Activated gamma-delta T cell (primary cell): ENCODE results near the gene TRAPPC8.
"Not testable (repeated sequence)": the region's sequence is repeated elsewhere in the genome, so short reads cannot be mapped to it uniquely, and the experiment has no call there.

Source experiments
- DNase-seq: peaks from one replicate; lab custom pipeline; 2025; lab: John Stamatoyannopoulos, UW
- total RNA-seq, 2 donors: gene quantifications; one replicate each; lab custom pipeline; 2026; lab: John Stamatoyannopoulos, UW

The TRAPPC8 gene, protein sequence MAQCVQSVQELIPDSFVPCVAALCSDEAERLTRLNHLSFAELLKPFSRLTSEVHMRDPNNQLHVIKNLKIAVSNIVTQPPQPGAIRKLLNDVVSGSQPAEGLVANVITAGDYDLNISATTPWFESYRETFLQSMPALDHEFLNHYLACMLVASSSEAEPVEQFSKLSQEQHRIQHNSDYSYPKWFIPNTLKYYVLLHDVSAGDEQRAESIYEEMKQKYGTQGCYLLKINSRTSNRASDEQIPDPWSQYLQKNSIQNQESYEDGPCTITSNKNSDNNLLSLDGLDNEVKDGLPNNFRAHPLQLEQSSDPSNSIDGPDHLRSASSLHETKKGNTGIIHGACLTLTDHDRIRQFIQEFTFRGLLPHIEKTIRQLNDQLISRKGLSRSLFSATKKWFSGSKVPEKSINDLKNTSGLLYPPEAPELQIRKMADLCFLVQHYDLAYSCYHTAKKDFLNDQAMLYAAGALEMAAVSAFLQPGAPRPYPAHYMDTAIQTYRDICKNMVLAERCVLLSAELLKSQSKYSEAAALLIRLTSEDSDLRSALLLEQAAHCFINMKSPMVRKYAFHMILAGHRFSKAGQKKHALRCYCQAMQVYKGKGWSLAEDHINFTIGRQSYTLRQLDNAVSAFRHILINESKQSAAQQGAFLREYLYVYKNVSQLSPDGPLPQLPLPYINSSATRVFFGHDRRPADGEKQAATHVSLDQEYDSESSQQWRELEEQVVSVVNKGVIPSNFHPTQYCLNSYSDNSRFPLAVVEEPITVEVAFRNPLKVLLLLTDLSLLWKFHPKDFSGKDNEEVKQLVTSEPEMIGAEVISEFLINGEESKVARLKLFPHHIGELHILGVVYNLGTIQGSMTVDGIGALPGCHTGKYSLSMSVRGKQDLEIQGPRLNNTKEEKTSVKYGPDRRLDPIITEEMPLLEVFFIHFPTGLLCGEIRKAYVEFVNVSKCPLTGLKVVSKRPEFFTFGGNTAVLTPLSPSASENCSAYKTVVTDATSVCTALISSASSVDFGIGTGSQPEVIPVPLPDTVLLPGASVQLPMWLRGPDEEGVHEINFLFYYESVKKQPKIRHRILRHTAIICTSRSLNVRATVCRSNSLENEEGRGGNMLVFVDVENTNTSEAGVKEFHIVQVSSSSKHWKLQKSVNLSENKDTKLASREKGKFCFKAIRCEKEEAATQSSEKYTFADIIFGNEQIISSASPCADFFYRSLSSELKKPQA (N-terminal part only)
- 180 to 191 reads per million in 2 donors for total RNA-seq

DNA sequence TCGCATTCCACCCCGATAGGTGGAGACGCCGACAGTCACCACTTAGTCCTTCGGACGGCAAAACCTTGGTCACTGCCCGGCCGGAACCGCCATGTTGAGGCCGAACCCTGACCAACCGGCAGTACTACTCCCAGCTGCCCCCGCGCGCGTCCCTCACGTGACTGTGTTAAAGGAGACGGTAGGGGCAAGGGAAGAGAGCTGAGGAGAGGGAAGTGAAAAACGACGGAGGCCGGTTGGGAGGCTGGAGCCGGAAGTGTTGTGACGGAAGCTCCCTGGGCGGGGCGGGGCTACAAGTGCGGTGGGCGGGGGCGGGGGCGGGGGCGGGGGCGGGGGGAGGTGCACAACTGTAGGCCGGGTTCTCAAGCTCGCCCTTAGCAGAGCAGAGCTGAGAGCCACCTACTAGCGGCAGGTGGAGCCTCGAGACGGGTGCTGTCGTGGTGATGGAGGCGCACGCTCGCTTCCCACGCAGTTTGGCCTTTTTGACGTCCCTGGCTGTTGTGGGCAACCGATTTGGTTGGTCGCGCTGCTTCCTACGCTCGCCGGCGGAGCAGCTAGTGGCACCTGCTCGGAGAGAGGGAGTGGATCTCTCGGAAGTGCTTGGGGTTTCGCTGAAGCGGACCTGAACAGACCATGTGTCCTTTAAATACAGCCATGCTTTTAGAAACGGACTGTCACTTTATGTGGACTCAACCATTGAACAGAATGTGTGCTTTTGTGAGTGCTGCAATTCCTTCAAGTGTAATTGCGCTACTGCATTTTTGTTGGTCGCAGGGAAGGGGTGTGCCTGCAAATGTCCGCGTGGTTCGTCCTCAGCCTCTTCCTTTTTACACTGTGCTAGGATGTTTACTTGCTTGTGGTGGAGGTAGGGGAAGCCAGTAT is at the start of gene TRAPPC8:
Gene TRAPPC8 (minus strand): TSS at position 130 of the 879 bp plus-strand sequence. CDS start 364 bp downstream, outside the sequence.
- DNase-seq: peak; percentile 86

DNA sequence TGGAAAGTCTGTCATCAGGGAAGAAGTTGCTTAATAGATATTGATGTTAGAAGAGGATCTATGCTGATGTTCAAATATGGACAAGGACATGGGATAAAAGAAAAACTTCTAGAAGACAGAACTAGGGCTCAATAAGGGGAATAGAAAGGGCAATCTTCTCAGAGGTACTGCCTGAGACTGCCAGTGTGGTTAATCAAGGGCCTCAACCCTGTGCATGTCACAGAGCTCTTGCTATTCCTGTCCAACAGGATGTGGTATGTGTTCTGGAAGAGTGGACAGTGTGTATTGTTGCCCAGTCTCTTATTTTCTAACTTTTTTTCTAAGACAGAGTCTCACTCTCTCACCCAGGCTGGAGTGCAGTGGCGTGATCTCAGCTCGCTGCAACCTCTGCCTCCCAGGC is 47.9 kb upstream of the TRAPPC8 start:
- no peak for DNase-seq

DNA sequence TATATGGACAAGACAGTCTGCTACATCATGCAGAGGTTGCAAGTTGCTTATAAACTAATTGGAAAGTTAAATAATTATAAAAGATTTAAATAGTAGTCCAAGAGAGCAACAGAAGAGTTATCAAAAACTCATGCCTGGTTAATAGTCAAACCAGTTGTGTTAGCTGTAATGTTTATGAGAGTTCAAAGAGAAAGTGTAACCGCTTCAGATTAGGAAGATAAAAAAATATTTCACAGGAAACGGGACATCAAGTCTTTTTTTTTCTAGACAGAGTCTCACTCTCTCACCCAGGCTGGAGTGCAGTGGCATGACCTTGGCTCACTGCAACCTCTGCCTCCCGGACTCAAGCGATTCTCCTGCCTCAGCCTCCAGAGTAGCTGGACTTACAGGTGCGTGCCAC is 41.0 kb upstream of the TRAPPC8 start:
- no peak for DNase-seq

DNA sequence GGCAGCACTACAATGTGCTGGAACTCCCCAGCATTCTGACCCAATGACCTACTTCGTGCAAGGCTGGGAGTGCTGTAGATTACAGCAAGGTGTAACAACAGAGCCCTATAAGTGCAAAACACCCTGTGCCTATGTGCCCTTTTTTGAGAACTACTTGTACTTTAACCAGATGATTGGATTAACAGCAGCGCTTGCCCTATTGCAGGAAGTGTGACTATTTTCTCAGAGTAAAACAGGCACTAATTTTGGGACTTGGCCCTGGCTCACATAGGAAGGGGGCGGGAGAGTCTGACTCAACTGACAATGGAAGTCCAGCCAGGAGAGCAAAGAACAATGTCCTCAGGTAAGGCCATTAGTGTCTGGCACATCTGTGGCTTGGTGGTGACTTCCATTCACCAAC is 40.1 kb upstream of the TRAPPC8 start:
- DNase-seq: no peak

DNA sequence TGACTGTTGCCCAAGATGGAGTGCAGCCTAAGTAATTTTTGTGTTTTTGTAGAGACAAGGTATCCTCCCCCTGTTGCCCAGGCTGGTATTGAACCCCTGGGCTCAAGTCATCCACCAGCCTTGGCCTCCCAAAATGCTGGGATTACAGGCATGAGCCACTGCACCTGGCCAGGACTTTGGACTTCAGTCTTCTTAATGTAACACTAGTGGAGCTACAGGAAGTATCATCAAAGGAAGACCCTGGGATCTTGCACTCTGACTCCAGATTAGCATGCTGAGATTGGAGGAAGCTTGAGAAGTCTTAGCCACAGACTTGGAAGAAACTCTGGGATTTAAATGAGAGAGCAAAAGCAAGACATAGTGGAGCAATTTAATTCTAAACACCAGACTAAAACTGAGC is 37.9 kb upstream of the TRAPPC8 start:
- DNase-seq: no peak

DNA sequence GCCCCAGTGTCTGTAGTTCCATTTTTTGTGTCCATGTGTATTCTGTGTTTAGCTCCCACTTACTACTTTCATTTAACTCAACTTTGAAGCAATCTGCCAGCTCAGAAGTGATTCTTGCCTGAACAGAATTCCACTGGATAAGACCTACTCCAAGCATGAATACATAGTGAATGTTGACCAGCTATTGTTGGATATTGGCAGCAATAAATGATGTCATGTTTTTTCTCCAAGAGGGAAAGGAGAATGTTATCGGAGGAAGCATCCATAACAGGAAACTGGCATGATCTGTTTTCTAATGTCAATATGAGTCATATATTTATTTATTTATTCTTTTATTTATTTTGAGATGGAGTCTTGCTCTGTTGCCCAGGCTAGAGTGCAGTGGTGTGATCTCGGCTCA is 36.8 kb upstream of the TRAPPC8 start:
- no peak for DNase-seq

DNA sequence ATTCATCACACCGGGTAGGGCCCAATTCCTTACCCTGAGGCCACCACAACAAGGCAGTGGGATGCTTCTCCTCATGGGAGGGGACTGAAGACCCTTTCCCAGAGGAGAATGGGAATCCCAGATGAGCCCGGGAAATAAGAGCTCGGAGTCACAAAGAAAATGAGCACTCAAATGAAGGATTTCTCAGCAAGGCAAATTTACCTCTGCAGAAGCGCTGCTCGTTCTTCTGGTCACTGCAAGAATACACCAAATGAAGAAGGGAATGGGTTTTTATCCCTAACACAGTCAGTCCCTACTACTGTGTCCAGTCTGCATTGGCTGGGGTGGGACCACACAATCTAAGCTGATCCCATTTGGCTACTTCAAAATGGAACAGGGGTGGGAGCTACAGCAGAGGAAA is 35.7 kb upstream of the TRAPPC8 start:
- DNase-seq: no peak

DNA sequence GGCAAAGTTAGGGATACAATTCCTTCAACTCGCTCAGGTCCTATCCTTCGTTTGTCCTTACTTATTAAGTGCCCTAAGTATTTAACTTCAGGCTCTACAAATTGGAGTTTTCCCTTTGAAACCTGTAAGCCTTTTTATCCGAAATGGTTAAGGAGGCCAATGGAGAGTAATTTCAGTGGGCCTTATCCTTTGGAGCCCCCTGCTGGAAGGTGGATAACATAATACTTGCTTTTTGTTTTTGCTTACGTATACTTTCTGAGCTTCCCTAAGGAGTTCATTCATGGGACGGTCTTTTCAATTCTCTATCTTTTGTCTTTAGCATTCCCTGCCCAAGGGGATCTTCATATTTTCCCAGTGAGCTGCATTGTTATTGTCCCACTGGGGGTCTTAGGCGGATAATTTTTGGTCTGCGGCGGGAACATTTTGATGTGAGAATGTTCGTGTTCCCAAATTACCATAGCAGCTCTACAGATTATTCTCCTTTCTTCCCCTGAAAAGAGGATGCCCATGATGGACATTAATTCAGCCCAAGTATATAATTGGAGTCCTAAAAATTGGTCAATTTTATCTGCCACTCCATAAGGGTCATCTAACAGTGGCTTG is 34.4 kb upstream of the TRAPPC8 start:
- no peak for DNase-seq

DNA sequence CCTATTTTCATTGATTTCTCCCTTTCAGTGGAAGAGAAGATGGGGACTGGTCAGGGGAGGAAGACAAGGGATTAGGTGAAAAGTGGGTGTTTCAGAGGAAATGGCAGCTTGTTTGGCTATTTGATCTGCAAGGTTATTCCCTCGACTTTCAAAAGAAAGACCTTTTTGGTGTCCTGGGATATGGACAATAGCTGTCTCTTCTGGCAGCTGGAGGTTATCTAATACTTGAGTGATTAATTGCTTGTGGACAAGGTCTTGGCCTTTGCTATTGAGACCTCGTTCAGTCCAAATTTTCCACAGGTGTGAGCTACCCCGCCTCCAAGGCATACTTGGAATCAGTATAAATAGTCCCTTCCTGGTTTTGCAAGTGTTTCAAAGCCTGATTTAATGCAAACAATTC is 33.3 kb upstream of the TRAPPC8 start:
- no peak for DNase-seq

DNA sequence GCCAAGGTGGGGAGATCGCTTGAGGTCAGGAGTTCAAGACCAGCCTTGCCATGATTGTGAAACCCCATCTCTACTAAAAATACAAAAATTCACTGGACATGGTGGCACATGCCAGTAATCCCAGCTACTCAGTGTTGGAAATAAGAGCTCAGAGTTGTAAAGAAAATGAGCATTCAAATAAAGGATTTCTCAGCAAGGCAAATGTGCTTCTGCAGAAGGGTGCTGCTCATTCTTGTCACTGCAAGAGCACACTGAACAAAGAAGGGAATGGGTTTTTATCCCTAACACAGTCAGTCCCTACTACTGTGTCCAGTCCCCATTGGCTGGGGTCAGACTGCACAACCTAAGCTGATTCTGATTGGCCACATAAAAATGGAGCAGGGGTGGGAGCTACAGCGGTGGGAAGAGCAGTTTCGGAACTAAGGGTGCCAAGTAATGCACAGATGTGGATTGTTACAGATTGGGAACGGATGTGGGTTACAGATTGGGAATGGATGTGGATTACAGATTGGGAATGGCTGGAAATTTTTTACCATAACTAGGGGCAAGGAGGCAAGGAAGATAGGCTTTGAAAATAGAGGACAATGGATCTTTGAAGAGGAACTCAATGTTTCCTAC is 31.1 kb upstream of the TRAPPC8 start:
- DNase-seq: no peak

DNA sequence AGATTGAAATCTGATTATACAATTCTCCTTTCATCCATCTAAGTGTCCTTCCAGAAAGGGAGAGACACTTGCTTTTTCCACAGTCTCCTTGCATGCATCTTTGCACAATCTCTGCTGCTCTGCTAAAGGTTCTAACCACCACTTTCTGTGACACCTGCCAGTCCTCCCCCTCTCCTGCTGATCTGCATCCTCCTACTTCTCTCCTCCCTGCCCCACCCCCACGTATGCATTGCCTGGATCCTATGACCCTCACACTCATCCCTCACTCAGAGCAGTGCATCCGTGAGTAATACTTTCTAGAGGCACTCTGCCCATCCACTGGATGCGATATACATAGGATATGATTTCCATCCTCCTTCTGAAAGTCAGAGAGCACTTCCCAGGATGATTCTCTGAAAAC is 27.7 kb upstream of the TRAPPC8 start:
- no peak for DNase-seq

DNA sequence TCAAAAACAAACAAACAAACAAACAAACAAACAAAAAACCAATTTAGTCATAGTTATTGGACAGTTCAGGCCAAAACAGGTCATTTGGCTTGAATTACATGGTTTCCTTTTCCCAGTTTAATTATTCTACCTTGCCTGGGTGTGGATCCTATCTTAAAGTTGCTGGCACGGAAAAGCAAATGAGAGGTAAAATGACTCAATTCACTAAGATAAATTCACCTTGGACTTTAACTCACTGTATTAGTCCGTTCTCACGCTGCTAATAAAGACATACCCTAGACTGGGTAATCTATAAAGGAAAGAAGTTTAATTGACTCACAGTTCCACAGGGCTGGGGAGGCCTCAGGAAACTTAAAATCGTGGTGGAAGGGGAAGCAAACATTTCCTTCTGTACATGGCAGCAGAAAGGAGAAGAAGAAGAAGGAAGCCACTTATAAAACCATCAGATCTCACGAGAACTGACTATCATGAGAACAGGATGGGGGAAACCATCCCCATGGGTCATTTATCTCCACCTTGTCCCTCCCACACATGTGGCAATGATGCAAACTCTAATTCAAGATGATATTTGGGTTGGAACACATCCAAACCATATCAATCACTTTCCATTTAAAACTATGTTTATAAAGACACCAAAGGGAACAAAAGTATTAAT is 22.5 kb upstream of the TRAPPC8 start:
- no peak for DNase-seq

DNA sequence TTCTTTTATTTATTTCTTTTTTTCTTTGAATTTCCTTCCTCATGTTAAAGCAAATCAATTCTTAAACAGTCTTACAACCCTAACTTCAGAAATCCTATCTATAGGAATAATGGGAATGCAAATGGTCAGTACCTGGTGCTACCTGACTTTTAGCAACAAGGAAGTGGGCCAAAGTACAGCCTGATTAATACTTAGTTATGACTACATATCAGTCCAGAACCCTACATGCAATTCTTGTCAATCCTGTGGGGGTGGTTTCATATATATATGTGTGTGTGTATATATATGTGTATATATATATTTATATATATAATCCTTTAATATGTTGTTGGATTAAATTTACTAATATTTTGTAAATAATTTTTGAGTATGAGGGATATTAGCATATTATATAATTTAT is 14.8 kb upstream of the TRAPPC8 start:
- no peak for DNase-seq

DNA sequence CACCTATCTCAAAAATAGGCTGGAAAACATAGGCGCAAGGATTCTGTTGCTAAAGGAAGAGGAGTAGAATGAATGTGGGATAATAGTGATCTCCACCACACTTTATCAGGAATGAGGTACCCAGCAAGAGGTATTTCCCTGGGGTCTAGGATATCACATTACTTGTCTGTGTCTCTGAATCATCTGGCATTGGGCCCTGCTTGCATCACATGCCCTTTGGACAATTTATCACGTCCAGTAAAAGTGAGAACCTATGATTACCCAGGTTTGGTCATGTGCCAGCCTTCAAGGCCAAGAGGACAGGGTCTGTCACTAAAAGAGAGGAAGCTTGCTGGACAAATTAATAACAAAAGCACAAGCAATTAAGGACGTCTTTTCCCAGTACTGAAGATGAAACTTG is 11.4 kb upstream of the TRAPPC8 start:
- no peak for DNase-seq

DNA sequence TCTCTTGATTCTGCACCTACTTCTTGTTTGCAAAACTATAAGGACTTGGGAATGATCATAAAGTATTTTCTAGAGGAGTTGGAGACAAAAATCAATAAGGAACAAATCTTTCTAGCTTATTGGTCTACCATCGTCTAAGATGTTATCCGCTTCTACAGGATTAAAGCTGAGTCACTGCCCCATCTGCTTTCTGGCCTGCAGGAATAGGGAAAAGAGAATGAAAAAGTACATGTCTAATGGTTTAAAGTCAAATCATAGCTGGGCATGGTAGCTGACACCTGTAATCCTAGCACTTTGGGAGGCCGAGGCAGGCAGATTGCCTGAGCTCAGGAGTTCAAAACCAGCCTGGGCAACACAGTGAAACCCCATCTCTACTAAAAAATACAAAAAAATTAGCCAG is 10.8 kb upstream of the TRAPPC8 start:
- DNase-seq: not testable (repeated sequence)

DNA sequence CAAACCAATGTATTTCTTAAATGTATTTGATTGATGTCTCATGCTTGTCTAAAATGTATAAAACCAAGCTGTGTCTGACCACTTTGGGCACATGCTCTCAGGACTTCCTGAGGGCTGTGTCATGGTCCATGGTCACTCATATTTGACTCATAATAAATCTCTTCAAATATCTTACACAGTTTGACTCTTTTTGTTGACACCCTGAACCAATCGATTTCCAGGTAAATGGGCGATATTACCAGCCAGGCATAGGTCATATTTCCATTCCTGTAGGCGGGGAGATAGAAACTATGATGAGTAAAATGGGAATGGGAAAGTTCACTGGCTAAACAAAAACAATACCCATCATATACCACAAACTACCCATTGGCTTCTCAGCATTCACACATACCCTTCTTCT is 9.3 kb upstream of the TRAPPC8 start:
- DNase-seq: no peak

DNA sequence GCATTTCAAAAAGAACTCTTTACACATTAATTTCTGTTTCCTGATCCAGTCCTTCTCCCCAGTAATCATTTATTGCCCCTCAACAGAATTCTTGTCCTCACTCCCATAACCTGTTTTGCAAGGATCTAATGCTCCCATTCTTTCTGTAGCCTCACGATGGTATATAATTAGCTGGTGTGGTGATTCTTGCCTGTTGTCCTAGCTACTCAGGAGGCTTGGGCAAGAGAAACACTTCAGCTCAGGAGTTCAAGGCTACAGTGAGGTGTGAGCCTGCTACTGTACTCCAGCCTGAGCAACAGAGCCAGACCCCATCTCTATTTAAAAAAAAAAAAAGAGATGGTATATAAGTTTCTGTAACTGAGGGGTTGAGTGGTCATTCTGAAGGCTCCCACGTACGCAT is 7.7 kb upstream of the TRAPPC8 start:
- DNase-seq: no peak

DNA sequence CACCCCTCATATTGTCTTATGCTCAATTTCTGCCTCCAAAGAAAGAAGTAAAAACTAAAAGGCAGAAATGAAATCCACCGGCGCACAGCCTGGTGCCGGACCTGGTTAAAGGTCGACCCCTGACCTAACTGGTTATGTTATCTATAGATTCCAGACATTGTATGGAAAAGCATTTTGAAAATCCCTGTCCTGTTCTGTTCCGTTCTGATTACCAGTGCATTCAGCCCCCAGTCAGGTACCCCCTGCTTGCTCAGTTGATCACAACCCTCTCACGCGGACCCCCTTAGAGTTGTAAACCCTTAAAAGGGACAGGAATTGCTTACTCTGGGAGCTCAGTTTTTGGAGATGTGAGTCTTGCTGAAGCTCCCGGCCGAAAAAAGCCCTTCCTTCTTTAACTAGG is 5.4 kb upstream of the TRAPPC8 start:
- not testable (repeated sequence) for DNase-seq

DNA sequence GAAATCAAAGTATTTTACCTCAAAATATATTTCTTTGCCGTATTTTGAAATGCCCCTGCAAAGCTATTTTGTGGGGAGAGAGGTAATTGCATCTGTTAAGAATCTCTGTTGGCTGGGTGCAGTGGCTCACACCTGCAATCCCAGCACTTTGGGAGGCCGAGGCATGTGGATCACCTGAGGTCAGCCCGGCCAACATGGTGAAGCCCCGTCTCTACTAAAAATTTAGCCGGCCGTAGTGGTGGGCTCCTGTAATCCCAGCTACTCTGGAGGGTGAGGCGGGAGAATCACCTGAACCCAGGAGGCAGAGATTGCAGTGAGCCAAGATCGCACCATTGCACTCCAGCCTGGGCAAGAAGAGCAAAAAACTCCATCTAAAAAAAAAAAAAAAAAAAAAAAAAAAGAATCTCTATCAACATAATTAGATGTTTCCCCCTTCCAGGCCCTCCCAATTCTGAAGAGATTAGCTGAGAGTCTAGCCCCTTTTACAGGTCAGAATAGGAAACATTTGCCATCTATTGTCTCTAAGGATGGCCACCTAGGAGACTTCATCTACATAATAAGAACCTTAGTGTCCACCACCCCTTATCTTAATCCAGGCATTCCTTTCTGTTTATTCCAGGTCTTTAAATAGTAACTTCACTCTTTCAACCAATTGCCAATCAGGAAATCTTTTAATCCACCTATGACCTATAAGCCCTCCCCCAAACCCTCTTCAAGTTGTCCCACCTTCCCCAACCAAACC is 3.5 kb upstream of the TRAPPC8 start:
- no peak for DNase-seq
